Activated CD8-positive, alpha-beta T cell treated with anti-CD3 and anti-CD28 coated beads for 36 hours (primary cell): Measurements from ENCODE around the gene HOXA10. TPM values are rescaled to one million over a fixed set of nuclear protein-coding genes. Genes with fewer than 3 reads are reported as not detected.
A peak's percentile ranks its signal among the peaks of the same experiment; 100 is the strongest.

Experiments
- ATAC-seq: fragments of 200-7000 bp; cut with Tn5 transposase; one replicate; pipeline ENCODE4 v1.10.0; 2021; ENCODE audit warnings: mild to moderate bottlenecking, moderate library complexity
- CTCF ChIA-PET: fragments of 350-600 bp; sonication (Branson Sonifier 250); formaldehyde crosslinking; loops from one replicate; lab custom pipeline; 2021; ENCODE audit warnings: antibody characterized with exemption; lab: Charles Lee
- POLR2A ChIA-PET: fragments of 350-600 bp; sonication (Branson Sonifier 250); formaldehyde crosslinking; loops from one replicate; lab custom pipeline; 2021; ENCODE audit warnings: antibody characterized with exemption; lab: Charles Lee
- DNase-seq: peaks from one replicate; pipeline ENCODE4 v3.0.0-alpha.2; 2020
- H3K27ac Mint-ChIP-seq: one replicate; pipeline ENCODE4 v1.8.0; 2021; ENCODE audit warnings: mild to moderate bottlenecking, mixed read lengths
- H3K27me3 Mint-ChIP-seq: one replicate; pipeline ENCODE4 v1.8.0; 2021; ENCODE audit warnings: mixed read lengths
- H3K36me3 Mint-ChIP-seq: one replicate; pipeline ENCODE4 v1.8.0; 2021; ENCODE audit warnings: low read depth, mixed read lengths
- H3K4me1 Mint-ChIP-seq: one replicate; pipeline ENCODE4 v1.8.0; 2021; ENCODE audit warnings: low read depth, mixed read lengths
- H3K4me3 Mint-ChIP-seq: one replicate; pipeline ENCODE4 v1.8.0; 2021; ENCODE audit warnings: mild to moderate bottlenecking, moderate library complexity, mixed read lengths
- H3K9me3 Mint-ChIP-seq: one replicate; pipeline ENCODE4 v1.8.0; 2021; ENCODE audit warnings: mixed read lengths
- intact Hi-C: fragments of 100-400 bp; cut with micrococcal nuclease; formaldehyde crosslinking; loops from one replicate; pipeline ENCODE4 v1.10.0; 2022
- total RNA-seq, 2 experiments: library from RNA; stranded (reverse); gene quantifications; one replicate each; pipeline ENCODE4 v1.2.3, GENCODE V29; 2021
- TF ChIP-seq, protein P1 (sequence below): fragments of 200-600 bp; IDR thresholded peaks from one replicate; pipeline ENCODE4 v1.8.0; 2022; ENCODE audit warnings: antibody characterized with exemption, mild to moderate bottlenecking

Gene HOXA10
- total RNA-seq, 2 experiments from 2014 or later = not detected

- H3K4me1 Mint-ChIP-seq = peaks cover 28% of the 10 kb centered on the region
- H3K27me3 Mint-ChIP-seq = peaks cover 78% of the 10 kb centered on the region
- DNase-seq (no peak), ATAC-seq (no peak)
- no peaks in the 10 kb centered on the region for H3K9me3 Mint-ChIP-seq
- H3K27ac Mint-ChIP-seq = no peak overlapping the region
- intact Hi-C loops = loop anchor here (2.0 kb wide), 2 partner anchors 306 to 478 kb away; no protein-coding TSS in a partner anchor
- H3K36me3 Mint-ChIP-seq = no peaks in the 10 kb centered on the region
- POLR2A ChIA-PET = interaction anchor here (0.7 kb wide), 1 partner anchor 64 kb away, joined by 3 read pairs; no protein-coding TSS in a partner anchor
- H3K4me3 Mint-ChIP-seq = peak overlapping the region; percentile 59
- TF ChIP-seq, protein P1, sequence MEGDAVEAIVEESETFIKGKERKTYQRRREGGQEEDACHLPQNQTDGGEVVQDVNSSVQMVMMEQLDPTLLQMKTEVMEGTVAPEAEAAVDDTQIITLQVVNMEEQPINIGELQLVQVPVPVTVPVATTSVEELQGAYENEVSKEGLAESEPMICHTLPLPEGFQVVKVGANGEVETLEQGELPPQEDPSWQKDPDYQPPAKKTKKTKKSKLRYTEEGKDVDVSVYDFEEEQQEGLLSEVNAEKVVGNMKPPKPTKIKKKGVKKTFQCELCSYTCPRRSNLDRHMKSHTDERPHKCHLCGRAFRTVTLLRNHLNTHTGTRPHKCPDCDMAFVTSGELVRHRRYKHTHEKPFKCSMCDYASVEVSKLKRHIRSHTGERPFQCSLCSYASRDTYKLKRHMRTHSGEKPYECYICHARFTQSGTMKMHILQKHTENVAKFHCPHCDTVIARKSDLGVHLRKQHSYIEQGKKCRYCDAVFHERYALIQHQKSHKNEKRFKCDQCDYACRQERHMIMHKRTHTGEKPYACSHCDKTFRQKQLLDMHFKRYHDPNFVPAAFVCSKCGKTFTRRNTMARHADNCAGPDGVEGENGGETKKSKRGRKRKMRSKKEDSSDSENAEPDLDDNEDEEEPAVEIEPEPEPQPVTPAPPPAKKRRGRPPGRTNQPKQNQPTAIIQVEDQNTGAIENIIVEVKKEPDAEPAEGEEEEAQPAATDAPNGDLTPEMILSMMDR = peak; percentile 17
- CTCF ChIA-PET = interaction anchor here (0.6 to 4.5 kb wide), 40 partner anchors 10 to 1299 kb away, joined by 3 to 63 read pairs (median 4); partner anchors contain the start of genes HOXA10 and HOXA3
Measured at GRCh38 chr7:27161214-27161720, 12.9 kb downstream of the HOXA10 start.

GRCh38 chr7:27160546-27161213 is 13.4 kb downstream of the HOXA10 start:
- Mint-ChIP-seq H3K4me1 (peaks cover 27% of the 10 kb centered on the region), H3K4me3 (peak overlapping the region; percentile 59), H3K36me3 (no peaks in the 10 kb centered on the region), H3K27ac (no peak overlapping the region), H3K27me3 (peaks cover 79% of the 10 kb centered on the region), H3K9me3 (no peaks in the 10 kb centered on the region)
- ChIA-PET POLR2A (interaction anchor here (0.7 kb wide), 1 partner anchor 63 kb away, joined by 3 read pairs; no protein-coding TSS in a partner anchor), CTCF (interaction anchor here (0.6 to 4.5 kb wide), 40 partner anchors 10 to 1298 kb away, joined by 3 to 63 read pairs (median 4); partner anchors contain the start of genes HOXA10 and HOXA3)
- TF ChIP-seq, protein P1 = peak; percentile 98
- intact Hi-C loops = loop anchor here (2.0 kb wide), 2 partner anchors 306 to 478 kb away; no protein-coding TSS in a partner anchor
- peak; percentile 78 for ATAC-seq
- DNase-seq = peak; percentile 89

DNA sequence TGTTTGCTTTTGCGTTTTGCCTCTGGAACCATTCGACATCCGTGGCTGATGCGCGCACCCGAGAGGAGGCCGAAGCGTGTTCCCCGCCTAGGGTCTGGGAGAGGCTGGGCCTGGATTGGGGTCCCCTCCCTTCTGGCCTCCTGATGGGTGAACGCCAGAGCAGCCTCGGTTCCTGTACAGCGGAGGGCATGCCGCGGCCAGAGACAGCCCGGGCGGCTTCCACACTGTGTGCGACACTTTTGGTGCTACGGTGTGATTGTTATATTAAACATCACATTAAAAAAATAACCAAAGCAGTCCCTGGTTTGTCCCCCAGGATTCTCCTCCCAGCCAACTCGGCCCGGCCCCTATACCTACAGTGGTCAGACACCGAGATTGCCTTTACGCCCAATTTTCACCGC is 14.0 kb downstream of the HOXA10 start:
- H3K4me1 Mint-ChIP-seq = peaks cover 30% of the 10 kb centered on the region
- POLR2A ChIA-PET = no interaction called here
- H3K27ac Mint-ChIP-seq = no peak overlapping the region
- H3K36me3 Mint-ChIP-seq = no peaks in the 10 kb centered on the region
- DNase-seq = no peak
- H3K27me3 Mint-ChIP-seq = peaks cover 80% of the 10 kb centered on the region
- H3K9me3 Mint-ChIP-seq = no peaks in the 10 kb centered on the region
- no peak for ATAC-seq
- TF ChIP-seq, protein P1 = no peak
- intact Hi-C loops = loop anchor here (2.0 kb wide), 2 partner anchors 305 to 477 kb away; no protein-coding TSS in a partner anchor
- peak overlapping the region; percentile 50 for H3K4me3 Mint-ChIP-seq
- CTCF ChIA-PET = interaction anchor here (1.2 to 4.5 kb wide), 22 partner anchors 9 to 790 kb away, joined by 3 to 63 read pairs (median 6); partner anchors contain the start of genes HOXA10 and HOXA3

DNA sequence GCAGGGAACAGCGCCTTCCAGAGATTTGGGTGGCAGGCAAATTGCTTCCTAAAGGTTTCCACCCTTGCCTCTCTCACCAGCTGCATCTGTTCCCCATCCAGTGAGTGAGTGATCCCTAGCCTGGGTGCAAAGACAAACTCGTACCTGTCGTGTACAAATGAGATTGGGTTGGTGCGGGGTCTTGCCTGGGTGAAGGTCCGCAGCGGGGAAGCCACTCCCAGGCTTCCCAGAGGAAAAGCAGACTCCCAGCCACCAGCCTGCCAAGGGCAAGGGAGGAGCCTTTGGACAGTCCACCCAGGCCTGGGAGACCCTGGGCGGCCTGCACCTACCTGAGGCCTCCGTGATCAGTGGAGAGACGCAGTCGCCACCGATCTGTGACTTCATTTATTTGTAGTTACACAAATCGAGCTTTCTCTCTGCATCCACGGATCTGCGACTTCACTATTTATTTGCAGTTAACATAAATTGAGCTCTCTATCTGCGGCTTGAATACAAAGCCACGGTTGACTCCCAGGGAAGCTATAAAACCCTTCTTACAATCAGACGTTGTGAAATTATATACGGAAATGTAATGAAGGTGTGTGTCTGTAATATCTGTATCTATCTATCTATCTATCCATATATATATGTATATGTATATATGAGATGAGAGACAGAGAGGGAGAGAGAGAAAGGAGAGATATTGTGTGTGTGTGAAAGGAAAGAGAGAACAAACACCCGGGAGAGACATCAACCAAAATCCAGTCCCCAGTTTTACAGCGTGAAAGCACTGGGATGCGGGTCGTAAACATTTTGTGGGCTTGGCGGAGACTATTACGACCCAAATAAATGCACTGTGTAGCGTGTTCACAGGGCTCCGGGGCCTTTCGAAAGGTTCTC is 14.6 kb downstream of the HOXA10 start:
- CTCF ChIA-PET = interaction anchor here (0.7 to 2.1 kb wide), 10 partner anchors 10 to 480 kb away, joined by 3 to 15 read pairs (median 6); partner anchors contain the start of gene HOXA10
- POLR2A ChIA-PET = no interaction called here
- Mint-ChIP-seq H3K27me3 (peaks cover 82% of the 10 kb centered on the region), H3K4me3 (peak overlapping the region; percentile 50), H3K36me3 (no peaks in the 10 kb centered on the region), H3K4me1 (peaks cover 32% of the 10 kb centered on the region), H3K27ac (no peak overlapping the region), H3K9me3 (no peaks in the 10 kb centered on the region)
- DNase-seq (no peak), ATAC-seq (no peak)
- TF ChIP-seq, protein P1 = no peak
- intact Hi-C loops = loop anchor here (2.0 to 5.0 kb wide), 4 partner anchors 38 to 477 kb away; partner anchors contain the start of gene EVX1
